NCI-H748 (cell line): ENCODE measurements around the gene USP40.

ENCODE experiments used
- DNase-seq: peaks from one replicate; lab custom pipeline; 2025; ENCODE audit not compliant: unreplicated experiment; lab: John Stamatoyannopoulos, UW

The USP40 gene

DNA sequence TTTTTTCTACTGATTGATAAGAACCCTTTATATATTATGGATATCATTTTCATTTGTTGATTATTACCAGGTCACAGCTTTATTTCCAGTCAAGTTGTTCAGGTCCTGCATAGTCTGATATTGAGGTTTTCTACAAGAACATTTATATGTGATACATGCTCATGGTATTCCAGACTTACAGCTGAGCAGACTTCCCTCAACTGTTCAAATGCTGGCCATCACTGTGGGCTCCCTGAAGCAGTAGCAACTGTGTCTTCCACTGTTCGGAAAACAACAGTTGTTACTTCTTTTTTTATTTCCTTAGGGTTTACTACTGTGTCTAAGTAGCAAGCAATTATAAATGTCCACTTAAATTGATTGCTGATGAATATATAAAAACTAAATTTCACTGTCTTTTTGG lies 132.8 kb downstream of the USP40 start:
- no peak for DNase-seq

DNA sequence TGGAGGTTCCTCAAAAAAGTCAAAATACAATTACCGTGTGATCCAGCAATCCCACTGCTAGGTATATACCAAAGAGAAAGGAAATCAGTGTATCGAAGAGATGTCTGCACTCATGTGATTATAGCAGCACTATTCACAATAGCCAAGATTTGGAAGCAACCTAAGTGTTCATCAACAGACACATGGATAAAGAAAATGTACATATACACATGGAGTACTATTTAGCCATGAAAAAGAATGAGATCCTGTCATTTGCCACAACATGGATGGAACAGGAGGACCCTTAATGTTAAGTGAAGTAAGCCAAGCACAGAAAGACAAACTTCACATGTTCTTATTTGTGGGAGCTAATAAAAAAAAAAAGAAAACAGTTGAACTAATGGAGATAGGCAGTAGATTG lies 133.6 kb downstream of the USP40 start:
- DNase-seq = no peak

DNA sequence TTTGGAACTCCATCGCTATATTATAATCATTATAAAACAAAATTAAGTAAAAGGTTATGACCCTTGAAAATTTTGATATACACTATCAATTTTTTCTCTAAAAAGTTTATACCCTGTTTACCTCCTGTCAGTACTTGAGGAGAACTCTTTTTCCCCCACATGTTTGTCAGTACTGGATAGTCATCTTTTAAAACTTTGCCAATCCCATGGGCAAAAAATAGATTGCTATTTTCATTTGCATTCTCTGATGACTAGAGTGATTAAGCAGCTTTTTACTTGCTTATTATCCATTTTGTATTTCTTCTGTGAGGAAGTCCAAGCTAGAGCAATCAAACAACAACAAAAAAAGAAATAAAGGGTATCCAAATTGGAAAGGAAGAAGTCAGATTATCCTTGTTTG lies 135.9 kb downstream of the USP40 start:
- no peak for DNase-seq

DNA sequence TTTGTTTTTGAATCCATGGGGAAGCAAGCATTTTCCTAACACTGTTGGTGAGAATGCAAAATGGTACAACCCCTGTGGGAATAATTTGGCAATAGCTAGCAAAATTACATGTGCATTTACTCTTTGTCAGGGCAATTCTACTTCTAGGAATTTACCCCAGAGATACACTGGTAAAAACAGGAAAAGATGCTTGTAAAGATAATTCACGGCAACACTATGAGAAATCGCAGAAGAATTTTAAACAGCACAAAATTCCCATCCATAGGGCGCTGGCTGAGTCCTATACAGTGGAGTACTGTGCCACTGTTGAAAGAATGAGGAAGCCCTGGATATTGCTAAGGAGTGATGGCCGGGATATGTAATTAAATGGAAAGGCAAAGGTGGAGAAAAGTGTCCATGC lies 136.5 kb downstream of the USP40 start:
- no peak for DNase-seq

DNA sequence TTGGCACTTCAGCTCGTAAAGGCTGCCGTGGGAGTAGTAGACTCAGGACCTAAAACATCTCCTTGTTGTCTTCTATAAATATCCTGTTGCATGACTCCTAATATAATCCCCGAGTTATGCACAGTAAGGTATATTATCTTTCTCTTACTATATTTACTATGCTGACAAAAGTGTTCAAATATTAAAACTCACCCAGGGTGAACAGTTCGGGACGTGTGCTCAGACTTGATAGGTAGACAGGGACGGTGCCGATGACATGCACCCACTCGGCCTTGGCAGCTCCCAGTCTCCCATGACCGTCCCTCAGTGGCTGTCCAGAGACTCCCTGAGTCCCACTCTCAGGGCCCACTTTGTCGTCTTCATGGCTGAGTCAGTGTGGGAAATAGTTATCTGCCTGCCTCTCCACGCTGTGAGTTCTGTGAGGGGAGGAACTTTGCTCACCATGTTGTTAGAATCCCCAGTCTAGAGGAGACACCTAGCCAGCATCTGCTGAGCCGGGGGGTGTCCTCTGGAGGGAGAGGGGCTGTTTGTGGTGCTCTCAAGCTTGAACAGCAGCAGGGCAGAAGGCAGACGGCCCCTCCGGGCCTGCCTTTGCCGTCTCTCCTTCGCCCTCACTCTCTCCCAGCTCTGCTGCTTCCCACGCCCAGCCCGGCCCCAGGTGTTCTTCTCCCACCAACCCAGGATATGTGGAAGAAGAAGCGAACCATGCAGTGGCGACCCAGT lies 137.2 kb downstream of the USP40 start:
- no peak for DNase-seq

DNA sequence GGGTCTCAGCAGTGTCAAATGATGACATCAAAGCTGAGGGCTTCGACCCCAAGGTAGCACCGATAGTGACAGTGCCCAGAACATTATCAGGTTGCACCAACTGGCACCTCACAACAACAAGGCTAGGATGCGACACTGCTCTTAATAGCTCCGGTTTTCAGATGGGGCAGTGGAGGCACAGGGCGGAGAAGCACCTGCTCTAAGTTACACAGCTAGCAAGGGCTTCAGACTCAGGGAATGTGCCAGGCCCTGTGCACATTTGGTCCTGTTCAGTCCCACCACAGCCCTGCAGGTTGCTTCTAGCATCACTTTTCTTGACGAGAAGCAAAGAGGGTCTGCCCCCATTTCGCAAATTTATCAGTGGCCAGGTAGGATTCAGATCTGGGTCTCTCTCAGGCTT lies 138.1 kb downstream of the USP40 start:
- DNase-seq = no peak

DNA sequence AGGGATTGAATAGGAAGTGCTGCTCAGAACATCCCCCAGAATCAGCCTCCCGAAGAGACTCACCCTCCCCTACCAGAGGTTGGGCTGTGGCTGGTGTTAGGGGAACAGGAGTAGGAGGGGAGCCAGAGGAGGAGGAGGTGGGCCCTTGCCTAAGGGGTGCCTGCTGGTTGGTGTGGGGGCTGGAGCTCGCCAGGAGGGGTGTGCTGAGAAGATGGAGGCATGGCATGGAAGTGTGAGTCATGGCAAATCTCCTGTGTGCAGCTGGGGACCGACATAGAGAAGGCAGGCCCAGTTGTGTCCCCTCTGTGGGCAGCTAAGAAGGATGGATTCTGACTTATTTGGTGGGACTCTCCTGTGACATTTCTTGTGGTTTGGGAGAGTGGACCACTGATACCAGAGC lies 138.6 kb downstream of the USP40 start:
- DNase-seq = no peak

DNA sequence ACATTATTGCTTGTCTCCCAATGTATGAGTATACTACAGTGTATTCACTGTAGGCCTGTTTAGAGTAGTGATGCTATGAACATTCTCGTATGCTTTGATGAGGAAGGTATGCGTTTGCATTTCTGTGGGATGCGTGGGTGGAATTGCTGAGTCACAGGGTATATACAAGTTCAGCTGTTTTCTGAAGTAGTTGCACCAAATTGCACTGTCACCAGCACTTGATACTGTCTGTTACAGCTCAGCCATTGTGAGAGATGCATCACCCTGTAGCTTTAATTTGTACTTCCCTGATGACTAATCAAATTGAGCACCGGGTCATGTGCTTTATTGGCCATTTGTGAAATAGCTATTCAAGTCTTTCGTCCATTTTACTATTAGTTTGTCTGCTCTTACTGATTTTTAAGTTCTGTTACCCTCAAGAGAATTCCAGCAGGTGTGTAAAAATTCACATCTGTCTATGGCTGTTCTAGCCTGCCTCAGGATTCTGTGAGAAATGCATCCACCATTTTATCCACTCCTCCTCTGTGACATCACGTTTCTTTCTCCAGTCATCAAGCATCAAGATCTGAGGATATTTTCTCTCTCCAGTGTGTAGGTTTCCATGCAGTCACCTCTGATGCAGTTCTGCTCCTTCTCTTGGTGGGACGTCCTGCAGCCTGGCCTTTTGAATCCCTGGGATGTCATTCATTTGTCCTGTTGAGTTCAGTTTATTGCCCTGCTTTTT lies 139.8 kb downstream of the USP40 start:
- no peak for DNase-seq
